ENCODE data around the gene MYCBP2. TPM values are rescaled to one million over a fixed set of nuclear protein-coding genes. Genes with fewer than 3 reads are reported as not detected.

MYCBP2 gene
- total RNA-seq, 1 donor from 2014 or later, result 37.4 TPM

- Histone ChIP-seq H3K4me3 (ENCODE audit: low read depth, low read length) (no peak overlapping the region), H3K27me3 (ENCODE audit: control insufficient read depth, insufficient read depth, low read length) (no peaks in the 10 kb centered on the region), H3K36me3 (ENCODE audit: control insufficient read depth, insufficient read depth, low read length) (no peaks in the 10 kb centered on the region)
- peak; percentile 39 for DNase-seq (ENCODE audit: low read depth)
- TF ChIP-seq, protein P1, sequence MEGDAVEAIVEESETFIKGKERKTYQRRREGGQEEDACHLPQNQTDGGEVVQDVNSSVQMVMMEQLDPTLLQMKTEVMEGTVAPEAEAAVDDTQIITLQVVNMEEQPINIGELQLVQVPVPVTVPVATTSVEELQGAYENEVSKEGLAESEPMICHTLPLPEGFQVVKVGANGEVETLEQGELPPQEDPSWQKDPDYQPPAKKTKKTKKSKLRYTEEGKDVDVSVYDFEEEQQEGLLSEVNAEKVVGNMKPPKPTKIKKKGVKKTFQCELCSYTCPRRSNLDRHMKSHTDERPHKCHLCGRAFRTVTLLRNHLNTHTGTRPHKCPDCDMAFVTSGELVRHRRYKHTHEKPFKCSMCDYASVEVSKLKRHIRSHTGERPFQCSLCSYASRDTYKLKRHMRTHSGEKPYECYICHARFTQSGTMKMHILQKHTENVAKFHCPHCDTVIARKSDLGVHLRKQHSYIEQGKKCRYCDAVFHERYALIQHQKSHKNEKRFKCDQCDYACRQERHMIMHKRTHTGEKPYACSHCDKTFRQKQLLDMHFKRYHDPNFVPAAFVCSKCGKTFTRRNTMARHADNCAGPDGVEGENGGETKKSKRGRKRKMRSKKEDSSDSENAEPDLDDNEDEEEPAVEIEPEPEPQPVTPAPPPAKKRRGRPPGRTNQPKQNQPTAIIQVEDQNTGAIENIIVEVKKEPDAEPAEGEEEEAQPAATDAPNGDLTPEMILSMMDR (IDR thresholded peaks at IDR 0.05; ENCODE audit: insufficient read depth, low read length, severe bottlenecking), result no peak
- FAIRE-seq, result no peak
Observed at GRCh38 chr13:77345150-77345780, 18.4 kb upstream of the MYCBP2 start.

DNA sequence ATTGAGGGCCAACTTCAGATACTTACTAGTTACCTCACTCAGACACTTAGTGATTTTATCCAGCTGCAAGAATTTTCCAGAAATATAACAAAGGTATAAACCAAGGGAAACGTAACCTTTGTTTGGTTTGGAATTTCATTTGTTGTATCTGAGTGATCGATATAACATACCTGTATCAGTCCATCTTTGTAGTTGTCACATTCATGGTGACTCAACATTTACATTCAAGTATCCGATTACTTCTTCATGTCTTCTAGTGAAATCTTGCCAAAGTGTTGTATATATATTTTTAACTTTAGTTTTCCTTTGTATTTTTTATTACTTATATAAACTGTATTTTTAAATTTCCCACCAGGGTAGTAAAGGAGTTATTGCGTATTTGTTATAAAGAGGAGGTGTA is 16.9 kb upstream of the MYCBP2 start:
- DNase-seq (ENCODE audit: low read depth) (peak; percentile 56), FAIRE-seq (no peak)
- no peaks in the 10 kb centered on the region for H3K27me3 ChIP-seq (ENCODE audit: control insufficient read depth, insufficient read depth, low read length)
- no peak overlapping the region for H3K4me3 ChIP-seq (ENCODE audit: low read depth, low read length)
- H3K36me3 ChIP-seq (ENCODE audit: control insufficient read depth, insufficient read depth, low read length), result no peaks in the 10 kb centered on the region
- TF ChIP-seq, protein P1 (IDR thresholded peaks at IDR 0.05; ENCODE audit: insufficient read depth, low read length, severe bottlenecking), result no peak

- TF ChIP-seq, protein P1 (IDR thresholded peaks at IDR 0.05; ENCODE audit: insufficient read depth, low read length, severe bottlenecking), result no peak
- Histone ChIP-seq H3K4me3 (ENCODE audit: low read depth, low read length) (no peak overlapping the region), H3K36me3 (ENCODE audit: control insufficient read depth, insufficient read depth, low read length) (no peaks in the 10 kb centered on the region), H3K27me3 (ENCODE audit: control insufficient read depth, insufficient read depth, low read length) (no peaks in the 10 kb centered on the region)
- FAIRE-seq (no peak), DNase-seq (ENCODE audit: low read depth) (no peak)
Observed at GRCh38 chr13:77339408-77339807, 12.5 kb upstream of the MYCBP2 start.

DNA sequence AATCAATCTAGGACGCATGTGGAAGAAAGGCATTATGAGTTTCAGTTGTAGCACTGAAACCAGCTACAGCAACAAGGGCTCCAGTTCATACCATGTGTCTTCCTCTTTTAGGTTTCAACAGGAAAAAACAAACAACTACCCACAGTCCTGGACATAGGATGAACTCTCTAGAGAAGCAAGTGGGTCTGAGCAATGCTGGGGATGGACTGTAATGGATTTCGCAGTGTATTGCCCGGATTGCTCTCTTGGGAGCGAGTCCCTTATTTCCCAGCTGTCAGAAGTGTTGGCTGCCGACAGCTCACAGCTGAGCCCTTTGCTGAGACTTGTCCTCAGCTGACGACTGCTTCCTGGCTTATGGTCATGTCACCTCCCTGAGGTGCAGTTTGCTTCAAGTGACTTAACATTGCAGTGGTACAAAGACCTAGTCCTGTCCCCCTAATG is 12.1 kb upstream of the MYCBP2 start:
- FAIRE-seq (no peak), DNase-seq (ENCODE audit: low read depth) (peak; percentile 22)

DNA sequence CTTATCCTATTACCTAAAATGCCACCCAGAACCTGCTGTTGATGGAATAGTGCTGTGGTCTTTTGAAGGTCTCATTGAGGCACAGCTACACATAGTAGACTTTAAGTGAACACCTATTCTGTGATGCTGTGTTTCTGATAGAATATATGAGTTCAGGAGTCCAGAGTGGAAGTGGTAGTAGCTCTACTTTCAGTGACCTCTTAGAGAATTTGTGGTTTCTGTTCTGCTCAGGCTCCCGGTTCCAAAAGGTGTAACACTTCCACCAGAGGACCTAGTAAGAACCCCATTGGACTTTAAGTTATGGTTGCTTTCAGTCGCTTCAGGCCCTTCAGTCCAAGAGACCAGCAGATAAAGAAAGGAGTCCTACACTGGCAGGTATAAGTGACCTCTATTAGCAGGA is 11.4 kb upstream of the MYCBP2 start:
- no peak overlapping the region for H3K4me3 ChIP-seq (ENCODE audit: low read depth, low read length)
- FAIRE-seq (no peak), DNase-seq (ENCODE audit: low read depth) (no peak)
- TF ChIP-seq, protein P1 (IDR thresholded peaks at IDR 0.05; ENCODE audit: insufficient read depth, low read length, severe bottlenecking), result no peak
- no peaks in the 10 kb centered on the region for H3K27me3 ChIP-seq (ENCODE audit: control insufficient read depth, insufficient read depth, low read length)
- no peaks in the 10 kb centered on the region for H3K36me3 ChIP-seq (ENCODE audit: control insufficient read depth, insufficient read depth, low read length)

More for the DNA sequence above, 12.1 kb upstream of the MYCBP2 start:
- TF ChIP-seq, protein P1 (IDR thresholded peaks at IDR 0.05; ENCODE audit: insufficient read depth, low read length, severe bottlenecking), result no peak
- no peaks in the 10 kb centered on the region for H3K27me3 ChIP-seq (ENCODE audit: control insufficient read depth, insufficient read depth, low read length)
- no peaks in the 10 kb centered on the region for H3K36me3 ChIP-seq (ENCODE audit: control insufficient read depth, insufficient read depth, low read length)
- H3K4me3 ChIP-seq (ENCODE audit: low read depth, low read length), result no peak overlapping the region

- FAIRE-seq (peak; percentile 66), DNase-seq (ENCODE audit: low read depth) (no peak)
- TF ChIP-seq, protein P1 (IDR thresholded peaks at IDR 0.05; ENCODE audit: insufficient read depth, low read length, severe bottlenecking), result no peak
- Histone ChIP-seq H3K4me3 (ENCODE audit: low read depth, low read length) (no peak overlapping the region), H3K36me3 (ENCODE audit: control insufficient read depth, insufficient read depth, low read length) (no peaks in the 10 kb centered on the region), H3K27me3 (ENCODE audit: control insufficient read depth, insufficient read depth, low read length) (no peaks in the 10 kb centered on the region)
Observed at GRCh38 chr13:77337159-77337558, 10.3 kb upstream of the MYCBP2 start.

Data from bronchial epithelial cell (primary cell).